ENCODE results near the gene CYB561D2. TPM values are rescaled to one million over a fixed set of nuclear protein-coding genes. Genes with fewer than 3 reads are reported as not detected.
A peak's percentile ranks its signal among the peaks of the same experiment; 100 is the strongest.
"Not testable (repeated sequence)": the region's sequence is repeated elsewhere in the genome, so short reads cannot be mapped to it uniquely, and the experiment has no call there.

Gene CYB561D2
- 5.6 TPM for total RNA-seq
- long read RNA-seq, transcript CYB561D2-205 (4 exons, 1,319 nt) = major isoform, 6 of 14 reads
- long read RNA-seq, partial matches to known transcripts = 1 of 14 reads
- long read RNA-seq, other reads (novel, unspliced or antisense) = 0 of 14 reads

- ATAC-seq (ENCODE audit: poor library complexity) = peak; percentile 97
- intact Hi-C loops (cut with DNase I) = no loop called here
Measured at GRCh38 chr3:50350527-50351322, at the start of gene CYB561D2, which contains the start of gene NPRL2. Gene CYB561D2, plus strand, starts transcription at chr3:50350862. Its CDS starts 572 bp downstream, at chr3:50351434. Gene NPRL2, minus strand, starts transcription at chr3:50350775. Its CDS starts 123 bp downstream, at chr3:50350652.

GRCh38 chr3:50302095-50303012 is 48.3 kb upstream of the CYB561D2 start:
- intact Hi-C loops (cut with DNase I) = no loop called here
- DNase-seq (no peak), ATAC-seq (ENCODE audit: poor library complexity) (no peak)

More at GRCh38 chr3:50350527-50351322, at the start of gene CYB561D2, which contains the start of gene NPRL2:
- DNase-seq = peak; percentile 98

GRCh38 chr3:50303013-50303815 is 47.4 kb upstream of the CYB561D2 start, which contains the start of gene HYAL1:
Gene HYAL1, minus strand, starts transcription at chr3:50303574. Its CDS starts 618 bp downstream, at chr3:50302956.
- intact Hi-C loops (cut with DNase I) = no loop called here

GRCh38 chr3:50304601-50305000 is 46.1 kb upstream of the CYB561D2 start:
- DNase-seq (peak; percentile 16), ATAC-seq (ENCODE audit: poor library complexity) (no peak)
- intact Hi-C loops (cut with DNase I) = no loop called here

More at GRCh38 chr3:50303013-50303815, 47.4 kb upstream of the CYB561D2 start, which contains the start of gene HYAL1:
- ATAC-seq (ENCODE audit: poor library complexity) (peak; percentile 51), DNase-seq (peak; percentile 88)

GRCh38 chr3:50312041-50312440 is 38.6 kb upstream of the CYB561D2 start:
- DNase-seq; ATAC-seq (ENCODE audit: poor library complexity); intact Hi-C loops (cut with DNase I): not testable (repeated sequence)

GRCh38 chr3:50314342-50314741 is 36.3 kb upstream of the CYB561D2 start:
- ATAC-seq (ENCODE audit: poor library complexity) (peak; percentile 44), DNase-seq (no peak)
- intact Hi-C loops (cut with DNase I) = no loop called here

GRCh38 chr3:50314816-50315215 is 35.8 kb upstream of the CYB561D2 start:
- DNase-seq (no peak), ATAC-seq (ENCODE audit: poor library complexity) (no peak)
- intact Hi-C loops (cut with DNase I) = no loop called here

GRCh38 chr3:50316657-50317242 is 33.9 kb upstream of the CYB561D2 start:
- intact Hi-C loops (cut with DNase I) = no loop called here
- ATAC-seq (ENCODE audit: poor library complexity) (no peak), DNase-seq (no peak)

GRCh38 chr3:50317300-50317699 is 33.4 kb upstream of the CYB561D2 start:
- intact Hi-C loops (cut with DNase I) = no loop called here
- no peak for DNase-seq

GRCh38 chr3:50318163-50318562 is 32.5 kb upstream of the CYB561D2 start:
- no peak for ATAC-seq (ENCODE audit: poor library complexity)
- intact Hi-C loops (cut with DNase I) = no loop called here
- DNase-seq = no peak

More at GRCh38 chr3:50317300-50317699, 33.4 kb upstream of the CYB561D2 start:
- no peak for ATAC-seq (ENCODE audit: poor library complexity)

- ATAC-seq (ENCODE audit: poor library complexity) (no peak), DNase-seq (no peak)
- intact Hi-C loops (cut with DNase I) = no loop called here
Measured at GRCh38 chr3:50318615-50319014, 32.0 kb upstream of the CYB561D2 start.

- intact Hi-C loops (cut with DNase I) = no loop called here
- no peak for ATAC-seq (ENCODE audit: poor library complexity)
- no peak for DNase-seq
Measured at GRCh38 chr3:50319181-50319893, 31.3 kb upstream of the CYB561D2 start.

- intact Hi-C loops (cut with DNase I) = loop anchor here (5.0 kb wide), 1 partner anchor 48 kb away; no protein-coding TSS in a partner anchor
- no peak for DNase-seq
Measured at GRCh38 chr3:50319894-50320625, 30.6 kb upstream of the CYB561D2 start.

GRCh38 chr3:50320853-50321335 is 29.8 kb upstream of the CYB561D2 start:
- ATAC-seq (ENCODE audit: poor library complexity) (peak; percentile 73), DNase-seq (peak; percentile 88)
- intact Hi-C loops (cut with DNase I) = loop anchor here (5.0 kb wide), 1 partner anchor 49 kb away; no protein-coding TSS in a partner anchor

More at GRCh38 chr3:50319894-50320625, 30.6 kb upstream of the CYB561D2 start:
- no peak for ATAC-seq (ENCODE audit: poor library complexity)

GRCh38 chr3:50321336-50322114 is 29.1 kb upstream of the CYB561D2 start:
- intact Hi-C loops (cut with DNase I) = loop anchor here (5.0 kb wide), 1 partner anchor 49 kb away; no protein-coding TSS in a partner anchor
- ATAC-seq (ENCODE audit: poor library complexity) = peak; percentile 89

More at GRCh38 chr3:50321336-50322114, 29.1 kb upstream of the CYB561D2 start:
- peak; percentile 94 for DNase-seq

Measured in Right ventricle myocardium superior (tissue), 1 donor.